Astrocyte of the cerebellum (primary cell): ENCODE measurements around the gene GPX2.

Experiments used
- DNase-seq: peaks from one replicate; pipeline ENCODE4 v3.0.0-alpha.2; 2011; ENCODE audit warnings: low read depth
- H3K4me3 ChIP-seq: 2 replicates; pipeline ENCODE4 v1.5.1; 2011; ENCODE audit warnings: mild to moderate bottlenecking, low read depth, low read length, moderate library complexity
- CTCF ChIP-seq: IDR thresholded peaks from 2 replicates; pipeline ENCODE4 v1.5.1; 2012; ENCODE audit warnings: low read length, low read depth, moderate library complexity, mild to moderate bottlenecking; ENCODE audit errors: missing control alignments
- in situ Hi-C: cut with HindIII; loops from 2 replicates; pipeline ENCODE4 v1.10.0; 2017; ENCODE audit warnings: low sequenced_read_pairs

GPX2 gene

GRCh38 chr14:64950889-64951288 is 8.3 kb upstream of the GPX2 start:
- TF ChIP-seq CTCF: no peak
- in situ Hi-C loops: no loop called here
- no peak overlapping the region for H3K4me3 ChIP-seq
- DNase-seq: no peak

- no peak overlapping the region for H3K4me3 ChIP-seq
- no peak for DNase-seq
- in situ Hi-C loops: no loop called here
- TF ChIP-seq CTCF: no peak
Measured at GRCh38 chr14:64948612-64949210, 6.2 kb upstream of the GPX2 start.

GRCh38 chr14:64947710-64948611 is 5.4 kb upstream of the GPX2 start:
- TF ChIP-seq CTCF: no peak
- no peak overlapping the region for H3K4me3 ChIP-seq
- no peak for DNase-seq
- in situ Hi-C loops: no loop called here

GRCh38 chr14:64946310-64947045 is 3.9 kb upstream of the GPX2 start:
- no peak for TF ChIP-seq CTCF
- in situ Hi-C loops: no loop called here

GRCh38 chr14:64945431-64946178 is 3.1 kb upstream of the GPX2 start:
- no peak overlapping the region for H3K4me3 ChIP-seq
- no peak for DNase-seq
- in situ Hi-C loops: no loop called here
- no peak for TF ChIP-seq CTCF

More at GRCh38 chr14:64946310-64947045, 3.9 kb upstream of the GPX2 start:
- no peak overlapping the region for H3K4me3 ChIP-seq
- DNase-seq: no peak

- in situ Hi-C loops: no loop called here
- H3K4me3 ChIP-seq: no peak overlapping the region
- TF ChIP-seq CTCF: no peak
- DNase-seq: no peak
Measured at GRCh38 chr14:64944861-64945260, 2.3 kb upstream of the GPX2 start.
